Nephron progenitor cell (in vitro differentiated cells): ENCODE measurements around the gene NGB.

Experiments used
- DNase-seq: peaks from one replicate; pipeline ENCODE4 v3.0.0; 2021
- H3K27ac Mint-ChIP-seq: 2 replicates; pipeline ENCODE4 v1.8.0; 2021; ENCODE audit warnings: mild to moderate bottlenecking, moderate library complexity, mixed read lengths
- H3K27me3 Mint-ChIP-seq: 2 replicates; pipeline ENCODE4 v1.8.0; 2021; ENCODE audit warnings: mild to moderate bottlenecking, low read depth, mixed read lengths; ENCODE audit not compliant: poor library complexity
- H3K36me3 Mint-ChIP-seq: 2 replicates; pipeline ENCODE4 v1.8.0; 2021; ENCODE audit warnings: low read depth, mixed read lengths
- H3K4me1 Mint-ChIP-seq: 2 replicates; pipeline ENCODE4 v1.8.0; 2021; ENCODE audit warnings: mixed read lengths
- H3K4me3 Mint-ChIP-seq: 2 replicates; pipeline ENCODE4 v1.8.0; 2021; ENCODE audit warnings: mild to moderate bottlenecking, moderate library complexity, mixed read lengths
- H3K9me3 Mint-ChIP-seq: 2 replicates; pipeline ENCODE4 v1.8.0; 2021; ENCODE audit warnings: mild to moderate bottlenecking, moderate library complexity, mixed read lengths
- TF ChIP-seq, protein P1 (sequence below): fragments of 200-600 bp; sonication (generic); IDR thresholded peaks from 2 replicates; pipeline ENCODE4 v1.5.0; 2021; ENCODE audit warnings: antibody characterized with exemption

Gene NGB

DNA sequence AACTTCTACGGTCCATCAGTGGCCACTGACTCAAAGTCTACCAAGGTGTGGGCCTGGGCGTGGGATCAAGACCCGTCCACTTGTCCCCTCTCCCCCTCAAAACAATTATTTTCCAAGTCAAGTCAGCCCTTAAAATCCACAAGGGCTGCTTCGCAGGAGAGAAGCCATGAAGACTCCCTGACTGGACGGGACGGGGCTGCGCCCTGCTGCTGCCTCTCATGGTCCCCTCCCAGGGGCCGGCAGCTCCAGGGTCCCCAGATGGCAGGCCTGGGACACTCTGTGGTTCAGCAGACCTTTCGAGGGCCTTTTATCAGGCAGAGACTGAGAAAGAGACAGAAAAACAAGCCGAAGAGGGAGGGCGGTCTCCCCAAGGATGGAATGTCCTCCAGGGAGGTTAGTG is 10.8 kb downstream of the NGB start:
- peaks cover 35% of the 10 kb centered on the region for H3K27me3 Mint-ChIP-seq
- no peak overlapping the region for H3K27ac Mint-ChIP-seq
- no peak overlapping the region for H3K4me3 Mint-ChIP-seq
- H3K9me3 Mint-ChIP-seq: no peaks in the 10 kb centered on the region
- H3K4me1 Mint-ChIP-seq: peaks cover 6% of the 10 kb centered on the region
- TF ChIP-seq, protein P1, sequence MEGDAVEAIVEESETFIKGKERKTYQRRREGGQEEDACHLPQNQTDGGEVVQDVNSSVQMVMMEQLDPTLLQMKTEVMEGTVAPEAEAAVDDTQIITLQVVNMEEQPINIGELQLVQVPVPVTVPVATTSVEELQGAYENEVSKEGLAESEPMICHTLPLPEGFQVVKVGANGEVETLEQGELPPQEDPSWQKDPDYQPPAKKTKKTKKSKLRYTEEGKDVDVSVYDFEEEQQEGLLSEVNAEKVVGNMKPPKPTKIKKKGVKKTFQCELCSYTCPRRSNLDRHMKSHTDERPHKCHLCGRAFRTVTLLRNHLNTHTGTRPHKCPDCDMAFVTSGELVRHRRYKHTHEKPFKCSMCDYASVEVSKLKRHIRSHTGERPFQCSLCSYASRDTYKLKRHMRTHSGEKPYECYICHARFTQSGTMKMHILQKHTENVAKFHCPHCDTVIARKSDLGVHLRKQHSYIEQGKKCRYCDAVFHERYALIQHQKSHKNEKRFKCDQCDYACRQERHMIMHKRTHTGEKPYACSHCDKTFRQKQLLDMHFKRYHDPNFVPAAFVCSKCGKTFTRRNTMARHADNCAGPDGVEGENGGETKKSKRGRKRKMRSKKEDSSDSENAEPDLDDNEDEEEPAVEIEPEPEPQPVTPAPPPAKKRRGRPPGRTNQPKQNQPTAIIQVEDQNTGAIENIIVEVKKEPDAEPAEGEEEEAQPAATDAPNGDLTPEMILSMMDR: no peak
- no peaks in the 10 kb centered on the region for H3K36me3 Mint-ChIP-seq
- no peak for DNase-seq

- TF ChIP-seq, protein P1: no peak
- no peak for DNase-seq
Measured at GRCh38 chr14:77259025-77259715, 11.8 kb downstream of the NGB start.

DNA sequence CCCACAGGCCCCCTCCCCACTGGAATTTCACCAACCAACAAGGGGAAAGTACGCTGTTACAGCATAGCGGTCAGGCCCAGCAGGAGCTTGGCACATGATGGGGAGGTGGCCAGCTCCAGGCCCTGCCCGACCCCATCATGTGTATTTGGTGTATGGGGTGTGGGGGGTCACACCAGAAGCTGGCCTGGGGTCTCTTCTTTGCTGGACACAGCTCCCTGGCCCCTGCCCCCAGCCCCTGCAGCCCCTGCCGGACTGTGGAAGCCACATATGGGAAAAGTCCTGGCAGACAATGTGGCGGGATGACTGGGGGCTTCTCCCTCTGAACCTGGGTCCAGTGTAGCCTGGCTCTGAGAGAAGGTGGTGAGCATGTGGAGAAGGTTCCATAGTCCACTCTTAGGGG is 12.4 kb downstream of the NGB start:
- no peak for DNase-seq
- no peak overlapping the region for H3K27ac Mint-ChIP-seq
- TF ChIP-seq, protein P1: no peak
- H3K27me3 Mint-ChIP-seq: peaks cover 35% of the 10 kb centered on the region
- no peaks in the 10 kb centered on the region for H3K36me3 Mint-ChIP-seq
- no peak overlapping the region for H3K4me3 Mint-ChIP-seq
- H3K9me3 Mint-ChIP-seq: no peaks in the 10 kb centered on the region
- peaks cover 6% of the 10 kb centered on the region for H3K4me1 Mint-ChIP-seq

More at GRCh38 chr14:77259025-77259715, 11.8 kb downstream of the NGB start:
- no peaks in the 10 kb centered on the region for H3K9me3 Mint-ChIP-seq
- no peaks in the 10 kb centered on the region for H3K36me3 Mint-ChIP-seq
- peaks cover 6% of the 10 kb centered on the region for H3K4me1 Mint-ChIP-seq
- H3K27me3 Mint-ChIP-seq: peaks cover 36% of the 10 kb centered on the region
- no peak overlapping the region for H3K27ac Mint-ChIP-seq
- H3K4me3 Mint-ChIP-seq: no peak overlapping the region

GRCh38 chr14:77257700-77258099 is 13.3 kb downstream of the NGB start:
- Mint-ChIP-seq H3K9me3 (no peaks in the 10 kb centered on the region), H3K4me3 (no peak overlapping the region), H3K27ac (no peak overlapping the region), H3K27me3 (peaks cover 30% of the 10 kb centered on the region), H3K36me3 (no peaks in the 10 kb centered on the region), H3K4me1 (peaks cover 6% of the 10 kb centered on the region)
- no peak for DNase-seq
- TF ChIP-seq, protein P1: no peak

- H3K4me1 Mint-ChIP-seq: peaks cover 6% of the 10 kb centered on the region
- TF ChIP-seq, protein P1: no peak
- peaks cover 30% of the 10 kb centered on the region for H3K27me3 Mint-ChIP-seq
- H3K27ac Mint-ChIP-seq: no peak overlapping the region
- no peak overlapping the region for H3K4me3 Mint-ChIP-seq
- H3K36me3 Mint-ChIP-seq: no peaks in the 10 kb centered on the region
- no peak for DNase-seq
- no peaks in the 10 kb centered on the region for H3K9me3 Mint-ChIP-seq
Measured at GRCh38 chr14:77256694-77257093, 14.3 kb downstream of the NGB start.
